Effector CD4-positive, alpha-beta T cell (primary cell): ENCODE data around the gene GJD3.

Experiments used
- DNase-seq: peaks from one replicate; pipeline ENCODE4 v3.0.0-alpha.2; 2020

Gene GJD3

DNA sequence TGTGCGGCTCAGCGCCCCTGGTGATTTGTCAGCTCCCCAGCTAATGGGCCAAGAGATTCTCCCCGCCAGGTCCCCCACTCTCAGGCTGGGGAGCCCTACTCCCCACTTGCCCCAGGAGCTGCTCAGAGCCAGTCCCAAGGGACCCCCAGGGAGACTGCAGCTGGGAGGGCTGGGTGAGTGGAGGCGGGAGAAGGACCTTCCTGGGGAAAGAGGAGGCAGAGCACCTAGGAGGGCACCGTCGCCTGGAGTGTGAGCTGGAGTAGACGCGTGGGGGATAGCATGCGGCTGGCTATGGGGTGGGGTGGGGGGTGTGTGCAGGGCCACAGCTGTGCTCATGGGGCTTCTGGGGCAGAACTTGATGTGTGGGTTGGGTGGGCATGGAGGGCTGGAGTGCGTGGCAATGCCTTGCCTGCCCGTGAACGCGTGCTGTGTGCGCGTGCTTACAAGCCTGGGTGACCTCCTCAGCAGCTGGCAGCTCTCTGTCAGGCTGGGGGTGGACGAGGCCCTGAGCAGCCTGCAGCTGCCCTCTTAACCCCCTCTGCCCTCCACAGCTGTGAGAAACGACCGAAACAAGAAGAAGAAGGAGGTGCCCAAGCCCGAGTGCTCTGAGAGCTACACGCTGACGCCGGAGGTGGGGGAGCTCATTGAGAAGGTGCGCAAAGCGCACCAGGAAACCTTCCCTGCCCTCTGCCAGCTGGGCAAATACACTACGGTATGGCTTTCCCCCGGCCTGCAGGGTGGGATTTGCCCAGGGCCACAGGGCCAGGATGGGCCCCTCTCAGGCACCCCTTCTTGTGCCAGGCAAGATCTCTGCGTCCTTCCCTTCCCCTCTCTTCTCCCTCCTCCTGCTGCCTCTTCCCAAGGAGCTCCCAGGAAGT is 12.9 kb downstream of the GJD3 start:
- DNase-seq = no peak

- no peak for DNase-seq
Observed at GRCh38 chr17:40350689-40351358, 13.7 kb downstream of the GJD3 start.

- DNase-seq = no peak
Observed at GRCh38 chr17:40349895-40350688, 14.4 kb downstream of the GJD3 start.

DNA sequence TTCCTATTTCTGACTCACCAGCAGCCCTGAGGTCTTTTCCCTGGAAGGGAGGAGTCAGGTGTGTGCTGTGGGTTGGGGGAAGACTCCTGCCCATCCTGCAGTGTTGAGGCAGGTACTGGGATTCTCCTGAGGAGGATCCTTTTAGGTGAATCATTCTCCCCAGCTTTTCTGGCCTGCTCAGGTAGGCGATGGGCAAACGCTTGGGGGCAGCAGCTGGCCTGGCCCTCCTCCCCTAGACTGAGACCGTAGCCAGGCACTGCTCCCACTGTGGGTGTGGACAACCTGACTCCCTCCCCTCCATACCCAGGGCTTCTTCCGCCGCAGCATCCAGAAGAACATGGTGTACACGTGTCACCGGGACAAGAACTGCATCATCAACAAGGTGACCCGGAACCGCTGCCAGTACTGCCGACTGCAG is 15.1 kb downstream of the GJD3 start:
- DNase-seq = no peak

DNA sequence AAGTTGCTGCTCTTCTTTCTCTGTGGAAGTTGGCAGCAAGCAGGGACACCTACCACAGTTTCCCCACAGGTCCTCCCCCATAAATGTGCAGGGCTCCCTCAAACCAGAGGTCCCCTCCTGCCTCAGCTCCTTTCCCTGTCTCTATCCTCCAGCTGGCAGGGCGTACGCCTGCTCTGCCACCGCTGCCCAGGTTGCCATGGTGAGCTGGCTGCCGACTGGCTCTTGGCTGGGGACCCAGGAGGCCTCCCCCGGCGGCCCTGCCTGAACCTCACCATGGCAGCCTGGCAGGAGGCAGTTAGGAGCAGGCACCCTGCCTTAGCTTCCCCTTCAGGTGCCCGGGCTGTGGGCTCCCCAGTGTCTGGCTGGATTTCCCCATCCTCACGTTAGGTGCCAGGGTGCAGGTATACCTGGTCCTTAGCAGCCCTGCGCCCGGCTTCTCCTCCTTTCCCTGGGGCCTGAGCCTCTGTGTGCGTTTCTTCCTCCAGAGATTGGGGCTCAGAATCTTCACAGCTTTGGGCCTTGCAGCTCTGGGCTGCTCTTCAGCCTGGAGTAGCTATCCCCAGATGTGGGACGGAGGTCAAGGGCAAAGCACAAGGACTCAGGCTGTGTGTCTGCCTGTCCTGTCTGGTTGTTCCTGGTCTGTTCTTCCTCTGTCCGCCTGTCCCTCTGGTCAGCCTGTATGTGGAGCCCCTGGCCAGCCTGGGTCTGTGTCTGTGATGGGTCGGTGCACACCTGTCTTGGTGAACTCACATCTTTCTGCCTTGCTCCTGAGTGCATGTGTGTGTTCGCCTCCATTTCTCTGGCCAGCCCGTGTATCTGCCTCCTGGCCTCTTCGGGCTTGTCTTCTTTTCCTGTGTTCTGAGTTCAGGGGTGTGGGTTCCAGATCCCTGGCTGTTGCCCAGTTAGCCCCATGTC is 15.7 kb downstream of the GJD3 start:
- DNase-seq = no peak

DNA sequence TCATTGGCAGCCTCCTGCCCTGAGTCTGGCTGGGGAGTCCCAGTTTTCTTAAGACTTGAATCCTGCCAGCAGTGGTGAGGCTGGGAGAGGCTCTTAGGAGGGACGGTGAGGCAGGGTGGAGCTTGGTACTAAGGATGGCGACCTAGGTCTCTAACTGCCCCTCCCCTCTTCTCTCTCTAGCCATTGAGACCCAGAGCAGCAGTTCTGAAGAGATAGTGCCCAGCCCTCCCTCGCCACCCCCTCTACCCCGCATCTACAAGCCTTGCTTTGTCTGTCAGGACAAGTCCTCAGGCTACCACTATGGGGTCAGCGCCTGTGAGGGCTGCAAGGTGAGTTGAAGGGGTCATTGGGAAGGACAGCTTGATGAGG is 16.4 kb downstream of the GJD3 start:
- no peak for DNase-seq

- DNase-seq = no peak
Observed at GRCh38 chr17:40347319-40348135, 17.0 kb downstream of the GJD3 start.

- no peak for DNase-seq
Observed at GRCh38 chr17:40346765-40347158, 17.8 kb downstream of the GJD3 start.

- no peak for DNase-seq
Observed at GRCh38 chr17:40345994-40346764, 18.4 kb downstream of the GJD3 start.

DNA sequence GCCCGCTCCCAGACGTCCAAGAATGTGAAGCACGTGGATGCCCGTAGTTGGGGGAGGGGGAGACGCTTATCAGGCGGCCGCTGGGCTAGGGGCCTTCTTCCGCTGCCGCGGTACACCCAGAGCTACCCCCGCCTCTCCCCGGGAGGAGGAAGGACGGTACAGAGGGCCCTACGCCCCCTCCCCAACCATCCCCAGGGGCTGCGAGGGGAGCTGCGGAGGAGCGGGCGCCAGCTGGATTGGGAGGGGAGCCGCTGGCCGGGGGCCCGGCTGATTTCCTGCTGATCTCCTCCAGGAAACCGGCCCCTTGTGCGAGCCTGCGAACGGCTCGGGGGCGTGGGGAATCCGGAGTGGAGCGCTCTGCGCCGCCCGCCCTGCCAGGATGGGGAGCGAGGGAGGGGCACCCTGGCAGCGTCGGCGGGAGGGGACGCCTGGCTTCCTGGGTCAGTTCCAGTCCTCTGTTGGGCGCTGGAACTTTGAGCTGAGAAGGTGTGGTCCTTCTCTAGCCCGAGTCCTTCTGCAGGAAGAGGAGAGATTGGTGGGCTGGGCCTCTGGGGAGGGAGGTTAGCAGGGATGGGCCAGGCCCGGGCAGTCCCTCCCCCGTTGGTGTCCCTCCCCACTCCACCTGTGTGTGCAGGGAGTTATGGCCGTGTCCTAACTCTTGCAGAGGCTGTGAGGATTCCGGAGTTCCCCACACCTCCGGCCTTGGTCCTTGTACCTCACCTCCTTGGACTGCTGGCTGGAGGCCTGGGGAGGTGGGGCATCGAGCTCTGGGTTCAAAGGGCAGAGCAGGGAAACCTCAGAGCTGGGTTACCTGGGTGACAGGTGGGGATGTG is 19.2 kb downstream of the GJD3 start:
- no peak for DNase-seq

DNA sequence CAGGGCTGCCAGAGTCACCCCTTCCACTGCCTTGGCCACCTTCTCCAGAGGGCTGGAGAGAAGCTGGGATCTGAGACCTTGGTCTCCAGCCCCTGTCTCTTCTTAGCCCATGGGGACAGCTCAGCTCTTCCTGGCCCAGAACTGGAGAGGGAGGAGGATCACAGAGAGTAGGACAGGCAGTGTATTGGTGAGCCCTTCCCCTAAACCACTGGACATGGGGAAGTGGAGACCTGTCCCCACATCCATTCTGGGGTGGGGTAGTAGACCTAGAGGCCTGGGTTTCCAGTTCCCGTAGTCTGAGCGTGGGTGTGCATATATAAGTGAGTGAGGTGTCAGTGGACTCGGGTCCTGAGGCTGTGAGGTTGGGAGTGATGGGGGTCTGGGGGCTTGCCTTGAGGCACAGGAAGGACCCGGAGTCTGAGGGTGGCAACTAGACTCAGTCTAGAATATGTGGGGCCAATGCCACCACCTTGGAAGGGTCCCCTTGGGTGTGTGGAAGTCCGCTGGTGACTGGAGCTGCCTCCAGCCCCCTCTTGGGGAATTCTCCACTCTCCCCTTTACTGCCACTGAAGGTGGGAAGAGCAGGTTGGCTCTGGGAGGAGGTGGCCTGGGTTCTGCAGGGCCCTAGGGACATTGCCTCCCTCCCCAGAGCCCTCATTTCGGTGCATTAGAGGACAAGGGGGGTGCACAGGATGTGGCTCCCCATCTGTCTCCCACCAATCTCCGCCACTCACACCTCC is 19.9 kb downstream of the GJD3 start:
- no peak for DNase-seq

DNA sequence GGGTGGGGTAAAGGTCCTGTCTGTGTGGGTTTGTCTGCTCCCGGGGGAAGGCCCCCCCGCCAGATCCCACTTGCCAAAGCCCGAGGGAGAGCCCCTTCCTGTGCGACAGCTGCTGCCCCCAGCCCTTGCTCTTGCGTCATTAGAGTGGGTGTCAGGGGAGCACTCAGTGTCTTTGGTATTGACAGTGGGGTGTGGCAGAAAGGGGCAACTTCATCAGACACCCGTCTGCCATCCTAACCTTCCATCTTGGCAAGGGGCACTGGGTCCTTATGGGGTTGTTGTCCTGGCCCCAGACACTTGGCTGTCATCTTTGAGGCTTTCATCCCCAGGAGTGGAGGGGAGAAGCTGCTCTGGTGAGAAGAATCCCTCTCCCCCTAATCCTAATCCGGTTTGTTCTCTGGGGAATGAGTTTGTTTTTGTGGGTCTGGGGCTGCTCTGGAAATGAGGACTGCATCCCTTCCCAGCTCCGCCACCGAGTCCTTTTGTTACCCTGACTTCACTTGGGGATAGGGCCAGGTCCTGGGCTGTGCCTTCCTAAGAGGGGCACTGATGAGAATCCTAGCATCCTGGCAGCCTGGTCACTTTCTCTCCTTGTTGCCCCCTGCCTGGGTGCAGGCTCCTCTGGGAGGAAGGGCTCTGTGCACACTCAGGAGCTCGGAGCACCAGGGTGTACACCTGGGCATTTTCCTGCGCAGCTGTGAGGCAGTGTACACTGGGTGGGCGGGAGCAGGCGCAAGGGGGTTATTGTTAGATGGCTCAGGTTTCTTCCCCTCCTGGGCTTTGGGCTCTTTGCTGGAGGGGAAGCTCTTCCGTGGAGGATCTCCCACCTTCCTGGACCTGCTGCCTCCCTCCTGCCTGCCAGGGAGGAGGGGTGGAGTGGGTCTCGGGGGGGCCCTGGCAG is 21.1 kb downstream of the GJD3 start:
- DNase-seq = no peak

DNA sequence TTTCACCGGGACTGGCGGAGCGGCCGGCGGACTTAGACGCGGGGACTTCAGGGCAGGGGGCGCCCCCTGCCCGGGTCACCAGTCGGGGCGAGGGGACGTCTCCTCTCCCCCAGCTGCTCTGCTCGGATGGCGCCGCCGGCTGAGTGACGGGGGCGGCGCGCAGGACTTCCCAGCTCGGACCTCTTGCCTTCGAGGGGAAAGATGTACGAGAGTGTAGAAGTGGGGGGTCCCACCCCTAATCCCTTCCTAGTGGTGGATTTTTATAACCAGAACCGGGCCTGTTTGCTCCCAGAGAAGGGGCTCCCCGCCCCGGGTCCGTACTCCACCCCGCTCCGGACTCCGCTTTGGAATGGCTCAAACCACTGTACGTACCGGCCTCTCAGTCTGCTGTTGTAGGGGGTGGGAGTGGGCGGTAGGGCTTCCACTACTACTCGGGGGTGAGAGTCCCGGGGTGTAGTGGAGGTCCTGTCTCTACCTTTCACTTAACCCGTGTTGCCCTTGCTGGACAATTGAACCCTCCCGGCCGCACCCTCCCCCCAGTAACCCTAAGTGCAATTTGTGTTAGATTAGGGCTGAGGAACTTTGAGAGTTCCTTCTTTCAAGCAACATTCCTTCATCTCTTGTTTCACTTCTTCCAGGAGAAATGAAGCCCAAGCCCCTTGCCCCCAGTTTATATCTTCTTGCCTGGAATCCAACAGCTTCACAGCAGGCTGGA is 21.9 kb downstream of the GJD3 start:
- no peak for DNase-seq

DNA sequence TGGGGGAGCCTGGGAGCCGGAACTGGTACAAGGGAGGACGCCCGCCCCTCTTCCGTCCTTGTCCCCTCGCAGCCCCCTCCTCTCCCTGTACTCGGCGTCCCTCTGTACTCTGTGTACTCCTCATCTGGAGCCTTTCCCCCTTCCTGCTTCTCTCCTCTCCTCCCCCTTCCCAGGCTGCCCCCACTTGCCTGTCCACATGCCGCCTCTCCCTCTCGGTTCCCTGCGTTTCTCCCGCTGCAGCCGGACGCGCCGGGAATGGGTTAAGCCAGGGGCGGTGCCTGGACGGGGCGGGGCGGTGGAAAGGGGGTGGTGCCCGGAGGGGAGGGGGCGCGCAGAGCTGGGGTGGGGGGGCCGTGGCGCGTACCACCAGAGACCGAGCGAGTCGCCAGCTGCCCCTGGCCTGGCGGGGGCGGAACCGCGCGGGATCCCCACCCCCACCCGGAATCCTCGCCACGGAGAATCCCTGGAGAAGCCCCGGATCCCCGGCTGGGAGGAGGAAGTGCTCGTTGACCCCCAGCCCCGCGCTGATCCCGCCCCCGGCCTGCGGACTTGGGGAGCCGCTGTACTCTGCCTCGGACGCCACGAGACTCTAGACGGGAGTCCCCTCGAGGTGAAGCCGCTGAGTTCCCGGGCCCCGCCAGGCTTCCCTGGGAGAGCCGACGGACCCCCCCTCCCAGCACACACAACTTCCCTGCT is 22.6 kb downstream of the GJD3 start:
- no peak for DNase-seq

- peak; percentile 90 for DNase-seq
Observed at GRCh38 chr17:40340880-40341807, 23.4 kb downstream of the GJD3 start.
